Subcutaneous adipose tissue (tissue), 4 donors: ENCODE data around the gene RGS16. TPM values are rescaled to one million over a fixed set of nuclear protein-coding genes. Genes with fewer than 3 reads are reported as not detected.

Experiments
- CTCF ChIP-seq: fragments of 450-650 bp; IDR thresholded peaks from one replicate; pipeline ENCODE4 v1.5.1; 2016; ENCODE audit warnings: low read depth, mild to moderate bottlenecking, control low read depth, antibody characterized with exemption, moderate library complexity
- total RNA-seq, 4 donors: library from RNA; depleted of rRNA; stranded (reverse); fragments of >200 nt; gene quantifications; one replicate each; pipeline ENCODE4 v1.1.0, GENCODE V29; 2016

The RGS16 gene
- total RNA-seq, 4 donors from 2014 or later, result 0.49 to 0.88 (median 0.80) TPM

DNA sequence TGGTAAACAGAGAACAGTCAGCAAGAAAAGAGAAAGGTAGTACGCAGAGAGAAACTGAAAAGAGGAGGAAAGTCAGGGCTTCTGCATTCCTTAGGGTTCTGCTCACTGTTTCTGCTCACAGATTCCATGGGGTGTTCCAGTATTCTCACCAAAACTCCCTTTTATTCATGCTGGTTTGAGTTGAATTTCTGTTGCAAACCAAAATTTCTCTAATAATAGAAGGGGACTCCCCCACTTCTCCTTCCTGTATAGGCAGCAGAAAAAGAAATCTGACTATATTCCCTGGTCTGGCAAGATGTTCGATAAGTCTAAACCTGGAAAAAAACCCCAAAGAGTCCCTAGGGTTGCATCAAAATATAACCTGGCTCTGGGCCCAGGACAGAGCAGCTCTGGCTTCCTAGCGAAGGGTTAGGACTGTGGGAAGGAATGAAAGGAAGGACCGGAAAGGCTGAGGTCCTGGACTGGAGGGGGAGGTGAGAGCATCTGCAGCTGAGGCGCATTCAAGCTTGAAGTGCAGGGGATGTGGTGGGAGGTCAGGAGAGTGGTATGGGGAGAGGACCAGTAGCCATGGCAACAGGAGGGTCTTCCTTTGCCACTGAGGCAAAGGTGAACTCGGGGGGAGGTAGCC, 18.8 kb upstream of the RGS16 start:
- TF ChIP-seq CTCF, result no peak

DNA sequence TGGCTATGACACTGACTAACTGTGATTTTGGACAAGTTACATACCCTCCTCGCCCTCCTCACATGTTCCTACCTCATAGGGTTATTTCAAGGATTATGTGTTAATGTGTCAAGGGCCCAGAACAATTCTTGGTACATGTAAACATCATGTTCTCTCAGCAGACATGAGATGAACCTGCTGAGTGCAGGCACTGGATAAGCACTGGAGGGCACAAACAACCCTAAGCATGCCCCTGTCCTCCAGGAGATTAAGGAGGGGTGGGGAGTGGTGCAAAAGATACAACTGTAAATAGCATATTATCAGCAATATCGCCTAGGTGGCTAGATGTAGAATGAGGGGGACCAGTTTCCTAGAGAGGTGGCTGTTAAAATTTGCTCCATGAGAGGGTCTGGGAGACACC, 17.7 kb upstream of the RGS16 start:
- TF ChIP-seq CTCF, result no peak

DNA sequence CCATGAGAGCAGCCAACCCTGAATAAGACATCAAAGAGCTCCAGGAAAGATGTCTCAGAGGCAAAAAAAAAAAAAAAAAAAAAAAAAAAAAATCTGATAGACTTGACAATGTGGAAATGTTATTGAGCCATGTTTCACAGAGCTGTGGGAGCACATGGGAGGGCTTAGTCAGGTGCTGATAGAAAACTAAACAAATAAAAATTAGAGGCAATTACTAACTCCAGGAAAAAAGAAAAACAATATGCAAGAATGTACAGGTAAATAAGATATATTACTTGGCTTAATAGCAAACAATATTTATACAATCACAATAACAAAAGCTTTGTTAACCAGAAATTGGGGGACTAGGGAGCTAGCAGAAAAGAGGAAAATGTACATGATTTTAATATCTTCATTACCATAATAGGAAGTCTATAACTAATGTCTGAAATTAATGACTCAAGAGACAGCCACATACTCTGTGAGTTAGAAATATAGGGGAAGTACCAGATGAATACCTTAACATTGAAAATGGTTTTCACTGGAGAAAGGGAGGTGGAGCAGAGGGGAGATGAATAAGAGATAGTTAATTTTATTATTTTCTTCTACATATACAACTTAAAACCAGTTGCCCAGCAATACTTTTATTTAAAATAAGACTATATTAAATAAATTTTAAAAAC, 16.9 kb upstream of the RGS16 start:
- no peak for TF ChIP-seq CTCF

DNA sequence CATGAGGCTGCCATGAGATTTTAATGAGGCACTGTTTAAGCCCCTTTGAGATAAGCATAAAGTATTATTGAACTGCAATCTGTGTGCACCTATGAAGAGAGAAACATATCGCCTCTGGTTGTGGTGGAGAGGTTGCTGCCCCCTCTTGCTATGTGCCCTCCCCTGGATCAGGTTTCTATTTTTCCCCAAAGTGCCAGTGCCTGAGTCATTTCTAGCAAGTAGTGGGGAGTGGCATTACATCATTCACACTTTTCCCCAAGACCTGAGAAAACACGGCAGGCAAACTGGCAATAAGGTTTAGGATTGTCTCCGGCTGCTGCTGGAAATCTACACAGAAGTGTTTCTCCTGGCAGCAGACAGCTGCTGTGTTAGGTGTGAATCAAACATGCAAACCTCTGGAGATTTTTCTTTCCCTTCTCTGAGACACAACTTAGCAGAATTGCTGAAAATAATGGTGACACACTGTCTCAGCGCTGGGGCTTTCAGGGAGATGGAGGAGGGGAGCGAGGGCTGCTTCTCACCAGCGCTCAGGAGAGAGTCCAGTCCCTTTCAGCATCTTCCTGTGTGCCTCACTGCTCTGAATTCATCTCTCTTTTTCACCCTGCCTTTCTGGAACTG, 13.7 kb upstream of the RGS16 start:
- TF ChIP-seq CTCF, result no peak

DNA sequence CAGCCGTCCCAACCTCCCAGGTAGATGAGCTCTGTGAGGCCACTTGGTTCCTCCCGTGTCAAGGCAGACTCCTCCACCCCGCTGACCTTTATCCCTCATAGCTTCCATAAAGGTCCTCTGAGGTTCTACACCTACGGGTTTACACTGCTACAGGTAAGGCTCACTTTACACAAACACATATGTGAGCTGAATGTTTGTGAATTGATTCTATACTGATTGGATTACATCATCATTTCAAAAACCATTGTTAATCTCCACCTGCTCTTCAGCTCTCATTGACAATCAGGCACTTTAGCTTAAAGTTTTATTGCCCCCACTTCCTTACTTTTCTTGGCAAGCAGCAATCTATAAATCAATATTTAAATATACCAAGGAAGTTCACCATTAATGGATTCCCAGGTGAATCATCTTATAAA, 12.8 kb upstream of the RGS16 start:
- no peak for TF ChIP-seq CTCF

- TF ChIP-seq CTCF, result no peak
Measured at GRCh38 chr1:182616130-182617013, 12.2 kb upstream of the RGS16 start.
